HG03460 (cell line): ENCODE results near the gene LRCH1.
A peak's percentile ranks its signal among the peaks of the same experiment; 100 is the strongest.

Source experiments
- ATAC-seq: cut with Tn5 transposase; IDR thresholded peaks from one replicate; pipeline ENCODE4 v1.9.1; 2021; ENCODE audit not compliant: unreplicated experiment

Gene LRCH1

DNA sequence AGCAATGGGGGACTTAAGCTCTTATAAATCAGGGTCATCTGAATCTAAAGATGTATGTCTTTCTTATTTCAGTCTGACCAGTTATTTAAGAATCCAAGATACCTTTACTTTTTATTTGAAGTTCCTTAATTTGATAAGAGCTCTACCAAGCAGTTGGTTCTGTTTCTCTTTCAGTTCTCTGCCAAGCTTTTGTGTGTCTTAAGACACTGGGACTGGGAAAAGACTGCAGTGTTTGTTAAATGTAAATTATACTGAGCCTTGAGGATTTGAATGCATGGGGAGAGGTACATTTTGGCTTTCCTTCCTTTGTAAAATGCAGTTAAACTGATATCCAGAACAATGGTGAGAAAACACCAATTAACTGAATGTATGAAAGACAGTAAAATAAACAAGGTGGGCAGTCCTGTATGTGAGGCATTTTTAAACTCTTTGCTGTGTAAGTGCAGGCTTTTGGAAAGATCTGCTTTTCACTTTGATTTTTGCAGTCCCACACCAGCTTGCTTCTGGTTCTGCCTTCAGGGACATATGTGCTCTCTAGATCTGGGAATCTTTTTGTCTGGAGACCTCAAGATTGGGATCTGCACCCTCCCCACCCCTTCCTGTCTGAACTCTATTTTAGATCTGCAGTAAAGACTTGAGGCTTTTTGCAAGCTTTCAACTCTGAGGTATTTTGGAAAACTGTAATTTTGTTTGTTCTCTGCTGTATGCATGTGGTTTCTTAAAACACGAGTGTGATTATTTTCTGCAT is 77.6 kb downstream of the LRCH1 start:
- ATAC-seq = no peak

DNA sequence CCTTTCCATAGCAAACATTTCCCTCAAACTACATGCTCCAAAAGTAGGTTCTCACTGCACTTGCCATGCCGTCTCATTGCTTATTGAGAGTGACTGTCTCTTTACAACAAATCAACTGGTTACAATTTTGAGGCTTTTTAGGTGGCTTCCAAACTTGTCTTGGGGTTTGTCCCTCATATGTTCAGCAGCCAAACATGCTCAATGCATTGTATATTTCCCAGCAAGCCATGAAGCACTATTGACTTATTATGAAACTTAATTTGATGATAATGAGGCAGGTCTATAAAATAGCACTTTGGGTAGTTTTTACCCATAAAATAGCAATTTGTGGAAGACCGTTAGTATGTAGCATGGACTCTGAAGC is 78.2 kb downstream of the LRCH1 start:
- no peak for ATAC-seq

GRCh38 chr13:46632176-46632575 is 79.2 kb downstream of the LRCH1 start:
- ATAC-seq = no peak

- no peak for ATAC-seq
Observed at GRCh38 chr13:46633416-46633815, 80.4 kb downstream of the LRCH1 start.

GRCh38 chr13:46636451-46636850 is 83.5 kb downstream of the LRCH1 start:
- ATAC-seq = no peak

GRCh38 chr13:46637213-46637612 is 84.2 kb downstream of the LRCH1 start:
- no peak for ATAC-seq

DNA sequence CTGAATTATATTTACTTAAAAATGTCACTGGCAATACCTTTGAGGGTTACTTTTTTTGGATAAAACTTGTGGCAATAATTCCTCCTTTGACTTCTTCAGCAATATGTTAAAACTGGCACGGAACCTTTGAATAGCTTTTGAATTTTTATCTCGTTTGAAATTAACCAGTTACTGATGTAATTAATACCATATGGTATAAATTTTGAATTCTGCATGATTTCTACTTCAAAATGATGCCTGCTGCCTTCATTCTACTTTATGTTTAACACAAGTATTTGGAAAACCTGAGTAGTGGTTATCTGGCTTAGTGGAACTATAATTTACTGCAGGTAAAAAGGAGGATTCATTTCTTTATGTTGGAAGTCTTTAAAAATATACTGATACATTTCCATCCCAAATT is 85.3 kb downstream of the LRCH1 start:
- ATAC-seq = no peak

- ATAC-seq = peak; percentile 89
Observed at GRCh38 chr13:46639033-46639981, 86.3 kb downstream of the LRCH1 start.

- ATAC-seq = no peak
Observed at GRCh38 chr13:46640843-46641242, 87.9 kb downstream of the LRCH1 start.

- ATAC-seq = no peak
Observed at GRCh38 chr13:46641274-46642081, 88.5 kb downstream of the LRCH1 start.

DNA sequence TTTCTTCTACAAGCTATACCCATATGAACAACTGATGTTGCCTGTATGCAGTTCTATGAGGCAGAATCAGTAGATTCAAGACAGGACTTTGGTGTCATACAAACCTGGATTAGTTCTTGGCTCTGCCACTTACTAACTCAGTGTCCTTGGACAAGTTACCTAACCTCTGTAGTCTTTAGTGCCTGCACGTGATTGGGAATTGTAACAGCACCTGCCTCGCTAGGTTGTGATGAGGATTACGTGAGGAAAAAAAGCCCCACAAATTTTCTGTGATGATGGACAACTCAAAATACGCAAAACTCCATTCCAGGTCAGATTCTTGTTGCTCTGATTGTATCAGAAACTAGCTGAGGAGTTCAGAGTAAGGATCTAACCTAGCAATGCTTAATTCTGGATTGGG is 89.3 kb downstream of the LRCH1 start:
- ATAC-seq = no peak

GRCh38 chr13:46643165-46643777 is 90.3 kb downstream of the LRCH1 start:
- no peak for ATAC-seq

DNA sequence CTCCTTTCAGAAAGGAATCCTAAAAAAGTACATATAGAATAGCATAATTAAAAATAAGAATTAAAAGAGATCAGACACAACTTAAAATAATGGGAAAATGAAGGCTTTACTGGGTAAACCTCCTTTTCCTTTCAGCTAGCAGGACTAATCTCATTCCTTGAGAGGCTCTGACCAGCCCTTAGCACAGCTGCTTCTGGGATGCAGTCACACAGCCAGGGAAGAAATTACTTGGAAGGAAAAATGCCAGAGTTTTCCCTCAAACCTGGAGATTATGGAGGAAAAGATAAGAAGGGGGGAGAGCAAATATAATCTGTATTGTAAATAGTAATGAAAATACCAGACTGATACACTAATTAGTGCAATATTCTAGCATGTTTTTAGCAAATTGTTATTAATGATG is 91.8 kb downstream of the LRCH1 start:
- no peak for ATAC-seq

DNA sequence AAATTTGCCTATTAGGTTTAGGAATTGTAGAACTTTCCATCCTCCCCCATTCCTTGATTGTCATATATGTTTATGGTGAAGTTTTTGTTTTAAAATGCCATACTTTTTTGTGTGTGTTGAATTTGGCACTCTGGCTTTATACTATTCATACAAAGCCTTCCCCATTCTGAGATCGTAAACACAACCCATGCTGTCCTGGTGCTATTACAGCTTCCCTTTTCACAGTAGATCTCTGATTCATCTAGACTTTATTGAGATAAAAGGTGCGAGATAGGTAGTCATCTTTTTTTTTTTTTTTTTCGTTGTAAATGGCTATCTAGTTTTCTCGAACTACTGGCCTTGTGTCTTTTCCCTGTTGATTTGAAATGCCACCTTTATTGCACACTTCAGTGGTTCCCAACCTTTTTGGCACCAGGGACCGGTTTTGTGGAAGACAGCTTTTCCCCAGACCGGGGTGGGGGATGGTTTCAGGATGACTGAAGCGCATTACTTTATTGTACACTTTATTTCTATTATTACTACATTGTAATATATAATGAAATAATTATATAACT is 94.6 kb downstream of the LRCH1 start:
- no peak for ATAC-seq

DNA sequence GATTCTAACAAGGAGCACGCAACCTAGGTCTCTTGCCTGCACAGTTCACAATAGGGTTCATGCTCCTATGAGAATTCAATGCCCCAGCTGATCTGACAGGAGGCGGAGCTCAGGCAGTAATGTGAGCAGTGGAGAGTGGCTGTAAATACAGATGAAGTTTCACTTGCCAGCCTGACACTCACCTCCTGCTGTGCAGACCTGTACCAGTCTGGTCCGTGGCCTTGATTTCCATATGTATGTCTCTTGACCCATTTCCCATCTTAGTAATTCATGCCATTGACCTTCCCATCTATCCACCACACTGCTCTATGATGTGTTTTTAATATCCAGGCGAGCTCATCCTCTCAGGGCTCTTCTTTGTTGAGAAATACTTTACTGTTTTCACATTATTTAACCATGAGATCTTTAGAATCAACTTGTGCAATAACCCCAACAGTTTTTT is 95.2 kb downstream of the LRCH1 start:
- peak; percentile 77 for ATAC-seq

GRCh38 chr13:46649816-46650215 is 96.8 kb downstream of the LRCH1 start:
- no peak for ATAC-seq

GRCh38 chr13:46654951-46655350 is 102.0 kb downstream of the LRCH1 start:
- ATAC-seq = no peak

DNA sequence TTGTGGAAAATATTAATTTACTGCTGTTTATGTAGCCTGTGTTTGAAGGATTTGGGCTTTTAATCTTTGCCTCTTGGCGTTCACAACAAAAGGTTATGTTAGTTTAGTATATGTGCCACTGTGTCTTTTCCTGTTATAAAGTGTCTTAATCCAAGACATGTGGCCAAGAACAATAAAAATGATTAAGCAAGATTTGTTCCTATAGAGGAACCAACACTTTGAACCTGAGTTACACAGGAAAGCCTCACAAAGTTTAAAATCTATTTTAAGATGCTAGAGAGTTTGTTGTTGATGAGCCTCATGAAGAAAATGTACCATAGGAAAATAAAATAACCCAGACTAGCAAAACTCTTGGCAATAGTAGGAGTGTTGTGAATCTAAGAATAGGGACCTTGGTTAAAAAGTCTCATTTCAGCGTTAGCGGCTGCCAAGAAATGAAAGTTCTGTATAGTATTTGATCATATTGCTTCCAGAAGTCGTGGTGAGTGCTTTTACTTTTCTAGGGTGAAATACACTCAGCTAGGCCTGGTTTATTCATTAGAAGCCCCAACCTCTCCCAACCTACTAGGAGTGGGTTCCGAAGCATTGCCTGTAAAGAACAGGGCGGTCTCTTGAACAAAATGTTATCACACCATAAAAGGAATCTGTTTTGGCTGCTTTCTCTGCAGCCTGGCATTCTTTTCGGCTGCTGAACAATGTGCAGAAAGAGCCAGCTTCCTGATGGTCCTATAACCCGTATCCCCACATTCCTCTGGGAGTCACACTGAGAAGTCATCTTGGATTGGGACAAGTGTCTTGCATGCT is 102.6 kb downstream of the LRCH1 start:
- ATAC-seq = no peak

- ATAC-seq = peak; percentile 70
Observed at GRCh38 chr13:46656786-46657185, 103.8 kb downstream of the LRCH1 start.
